Neural cell (in vitro differentiated cells): Measurements from ENCODE around the gene HAS3. TPM values are rescaled to one million over a fixed set of nuclear protein-coding genes. Genes with fewer than 3 reads are reported as not detected.

Experiments
- H2AFZ ChIP-seq: fragments of 200-600, 300-800 bp; sonication (generic), shearing (Covaris generic); 2 replicates; pipeline ENCODE4 v1.6.0; 2014; ENCODE audit warnings: low read depth, mild to moderate bottlenecking, antibody characterized with exemption, low read length, moderate library complexity
- H3F3A ChIP-seq: fragments of 200-600 bp; shearing (Covaris generic); 2 replicates; pipeline ENCODE4 v1.6.1; 2016; ENCODE audit warnings: mild to moderate bottlenecking, moderate library complexity, mixed read lengths, antibody characterized with exemption, low read length; ENCODE audit not compliant: insufficient read depth, poor library complexity, severe bottlenecking
- H3K27ac ChIP-seq: fragments of 200-600, 300-800 bp; sonication (generic), shearing (Covaris generic); 2 replicates; pipeline ENCODE4 v1.5.1; 2014; ENCODE audit warnings: mild to moderate bottlenecking, low read length, moderate library complexity
- H3K27me3 ChIP-seq: fragments of 300-800, 200-600 bp; sonication (generic), shearing (Covaris generic); 2 replicates; pipeline ENCODE4 v1.6.0; 2014; ENCODE audit warnings: mild to moderate bottlenecking, low read depth, low read length, moderate library complexity; ENCODE audit not compliant: insufficient read depth
- H3K36me3 ChIP-seq: fragments of 300-800, 200-600 bp; sonication (generic), shearing (Covaris generic); 2 replicates; pipeline ENCODE4 v1.5.1; 2014; ENCODE audit warnings: mild to moderate bottlenecking, antibody characterized with exemption, low read length, moderate library complexity; ENCODE audit not compliant: insufficient read depth
- H3K4me2 ChIP-seq: fragments of 300-800, 200-600 bp; sonication (generic), shearing (Covaris generic); 2 replicates; pipeline ENCODE4 v1.6.0; 2014; ENCODE audit warnings: mild to moderate bottlenecking, low read length
- H3K4me3 ChIP-seq: fragments of 300-800, 200-600 bp; sonication (generic), shearing (Covaris generic); 2 replicates; pipeline ENCODE4 v1.5.1; 2014; ENCODE audit warnings: mild to moderate bottlenecking, low read length, moderate library complexity
- H3K79me2 ChIP-seq: fragments of 200-600 bp; shearing (Covaris generic); replicated peaks from 2 replicates; pipeline ENCODE4 v1.6.0; 2014; ENCODE audit warnings: mild to moderate bottlenecking, low read length, moderate library complexity; ENCODE audit not compliant: insufficient read depth
- H3K9ac ChIP-seq: fragments of 300-800, 200-600 bp; sonication (generic), shearing (Covaris generic); 2 replicates; pipeline ENCODE4 v1.6.1; 2016; ENCODE audit warnings: mild to moderate bottlenecking, low read length, mixed read lengths
- H3K9me2 ChIP-seq: fragments of 200-600 bp; shearing (Covaris generic); 2 replicates; pipeline ENCODE4 v1.6.1; 2016; ENCODE audit warnings: mild to moderate bottlenecking, low read length, mixed read lengths; ENCODE audit not compliant: insufficient read depth
- H3K9me3 ChIP-seq: fragments of 200-600, 300-800 bp; sonication (generic), shearing (Covaris generic); 2 replicates; pipeline ENCODE4 v1.6.1; 2016; ENCODE audit warnings: mild to moderate bottlenecking, mixed run types, low read length, moderate library complexity, mixed read lengths
- H4K20me1 ChIP-seq: fragments of 200-600 bp; shearing (Covaris generic); 2 replicates; pipeline ENCODE4 v1.6.1; 2016; ENCODE audit warnings: mild to moderate bottlenecking, mixed run types; ENCODE audit not compliant: insufficient read depth
- CTCF ChIP-seq: fragments of 450-650 bp; IDR thresholded peaks from 2 replicates; pipeline ENCODE4 v1.5.1; 2014; ENCODE audit warnings: antibody characterized with exemption, mild to moderate bottlenecking, moderate library complexity; ENCODE audit not compliant: poor library complexity, severe bottlenecking
- EP300 ChIP-seq: fragments of 450-650 bp; conservative IDR thresholded peaks from 2 replicates; pipeline ENCODE4 v1.6.1; 2014; ENCODE audit warnings: antibody characterized with exemption, mild to moderate bottlenecking, moderate library complexity; ENCODE audit not compliant: poor library complexity, severe bottlenecking
- EZH2 ChIP-seq: fragments of 200-600, 300-800 bp; shearing (Covaris generic), sonication (generic); IDR thresholded peaks from 2 replicates; pipeline ENCODE4 v1.6.1; 2014; ENCODE audit warnings: antibody characterized with exemption, low read length, borderline replicate concordance, mild to moderate bottlenecking; ENCODE audit not compliant: insufficient read depth, poor library complexity, severe bottlenecking
- MXI1 ChIP-seq: fragments of 450-650 bp; conservative IDR thresholded peaks from 2 replicates; pipeline ENCODE4 v1.6.1; 2014; ENCODE audit warnings: antibody characterized with exemption, mild to moderate bottlenecking; ENCODE audit not compliant: poor library complexity, severe bottlenecking
- POLR2AphosphoS5 ChIP-seq: IDR thresholded peaks from 2 replicates; pipeline ENCODE4 v1.6.1; 2012
- RAD21 ChIP-seq: fragments of 450-650 bp; conservative IDR thresholded peaks from 2 replicates; pipeline ENCODE4 v1.6.1; 2014; ENCODE audit warnings: antibody characterized with exemption, mild to moderate bottlenecking, moderate library complexity
- SMC3 ChIP-seq: fragments of 450-650 bp; conservative IDR thresholded peaks from 2 replicates; pipeline ENCODE4 v1.6.1; 2014; ENCODE audit warnings: antibody characterized with exemption, mild to moderate bottlenecking, moderate library complexity; ENCODE audit not compliant: poor library complexity
- TAF1 ChIP-seq: IDR thresholded peaks from 2 replicates; pipeline ENCODE4 v1.6.1; 2012; ENCODE audit warnings: low read depth
- polyA plus RNA-seq: library from polyadenylated mRNA; depleted of rRNA; stranded (reverse); fragments of >200 nt; gene quantifications from 2 replicates; pipeline ENCODE4 v1.2.3, GENCODE V29; 2014
- TF ChIP-seq, protein P1 (sequence below): IDR thresholded peaks from 2 replicates; pipeline ENCODE4 v1.6.1; 2012; ENCODE audit warnings: borderline replicate concordance

HAS3 gene
- polyA plus RNA-seq, 1 donor from 2014 or later, result 12.5 TPM

- no peaks in the 10 kb centered on the region for H3K27me3 ChIP-seq
Measured at GRCh38 chr16:69089091-69089910, 16.2 kb upstream of the HAS3 start.

DNA sequence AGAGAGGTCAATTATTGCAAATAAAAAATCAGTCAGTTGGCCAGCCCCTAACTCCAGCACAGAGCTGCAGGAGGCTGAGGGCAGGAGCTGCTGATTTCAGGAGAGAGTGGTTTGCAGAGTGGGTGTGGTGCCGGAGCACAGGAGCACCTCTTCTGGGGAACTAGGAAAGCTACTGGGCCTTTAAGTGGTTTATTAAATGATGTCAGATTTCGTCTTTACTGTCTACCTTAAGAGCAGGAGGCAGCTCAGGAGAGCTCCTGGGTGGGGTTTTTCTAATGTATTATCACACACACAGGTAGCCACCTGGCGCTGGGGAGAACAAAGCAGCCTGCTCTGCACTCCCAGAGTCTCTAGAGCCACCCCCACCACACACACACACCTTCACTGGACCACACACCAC lies 11.5 kb upstream of the HAS3 start:
- H4K20me1 ChIP-seq, result no peaks in the 10 kb centered on the region
- no peaks in the 10 kb centered on the region for H3K27me3 ChIP-seq
- H3K9me2 ChIP-seq, result no peaks in the 10 kb centered on the region
- no peak overlapping the region for H3K27ac ChIP-seq
- H3K79me2 ChIP-seq, result no peaks in the 10 kb centered on the region
- no peak overlapping the region for H3K9ac ChIP-seq
- no peaks in the 10 kb centered on the region for H3K9me3 ChIP-seq
- H3K4me3 ChIP-seq, result no peak overlapping the region
- no peaks in the 10 kb centered on the region for H3F3A ChIP-seq
- no peak overlapping the region for H3K4me2 ChIP-seq
- no peak overlapping the region for H2AFZ ChIP-seq
- H3K36me3 ChIP-seq, result no peaks in the 10 kb centered on the region
- TF ChIP-seq, protein P1, sequence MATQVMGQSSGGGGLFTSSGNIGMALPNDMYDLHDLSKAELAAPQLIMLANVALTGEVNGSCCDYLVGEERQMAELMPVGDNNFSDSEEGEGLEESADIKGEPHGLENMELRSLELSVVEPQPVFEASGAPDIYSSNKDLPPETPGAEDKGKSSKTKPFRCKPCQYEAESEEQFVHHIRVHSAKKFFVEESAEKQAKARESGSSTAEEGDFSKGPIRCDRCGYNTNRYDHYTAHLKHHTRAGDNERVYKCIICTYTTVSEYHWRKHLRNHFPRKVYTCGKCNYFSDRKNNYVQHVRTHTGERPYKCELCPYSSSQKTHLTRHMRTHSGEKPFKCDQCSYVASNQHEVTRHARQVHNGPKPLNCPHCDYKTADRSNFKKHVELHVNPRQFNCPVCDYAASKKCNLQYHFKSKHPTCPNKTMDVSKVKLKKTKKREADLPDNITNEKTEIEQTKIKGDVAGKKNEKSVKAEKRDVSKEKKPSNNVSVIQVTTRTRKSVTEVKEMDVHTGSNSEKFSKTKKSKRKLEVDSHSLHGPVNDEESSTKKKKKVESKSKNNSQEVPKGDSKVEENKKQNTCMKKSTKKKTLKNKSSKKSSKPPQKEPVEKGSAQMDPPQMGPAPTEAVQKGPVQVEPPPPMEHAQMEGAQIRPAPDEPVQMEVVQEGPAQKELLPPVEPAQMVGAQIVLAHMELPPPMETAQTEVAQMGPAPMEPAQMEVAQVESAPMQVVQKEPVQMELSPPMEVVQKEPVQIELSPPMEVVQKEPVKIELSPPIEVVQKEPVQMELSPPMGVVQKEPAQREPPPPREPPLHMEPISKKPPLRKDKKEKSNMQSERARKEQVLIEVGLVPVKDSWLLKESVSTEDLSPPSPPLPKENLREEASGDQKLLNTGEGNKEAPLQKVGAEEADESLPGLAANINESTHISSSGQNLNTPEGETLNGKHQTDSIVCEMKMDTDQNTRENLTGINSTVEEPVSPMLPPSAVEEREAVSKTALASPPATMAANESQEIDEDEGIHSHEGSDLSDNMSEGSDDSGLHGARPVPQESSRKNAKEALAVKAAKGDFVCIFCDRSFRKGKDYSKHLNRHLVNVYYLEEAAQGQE, result no peak
- no peak for TF ChIP-seq EZH2
- no peak for TF ChIP-seq TAF1
- TF ChIP-seq EP300, result no peak
- TF ChIP-seq RAD21, result no peak
- TF ChIP-seq MXI1, result no peak
- TF ChIP-seq SMC3, result no peak
- no peak for TF ChIP-seq POLR2AphosphoS5

More at GRCh38 chr16:69089091-69089910, 16.2 kb upstream of the HAS3 start:
- Histone ChIP-seq H3K36me3 (no peaks in the 10 kb centered on the region), H3K9ac (peak overlapping the region; percentile 47), H3K4me2 (no peak overlapping the region), H3K9me3 (no peaks in the 10 kb centered on the region), H3K4me3 (peak overlapping the region; percentile 4), H4K20me1 (no peaks in the 10 kb centered on the region), H3F3A (no peaks in the 10 kb centered on the region), H3K79me2 (no peaks in the 10 kb centered on the region), H3K9me2 (no peaks in the 10 kb centered on the region), H3K27ac (peak overlapping the region; percentile 62), H2AFZ (peak overlapping the region; percentile 23)
- TF ChIP-seq EP300 (peak; percentile 21), CTCF (peak; percentile 33), MXI1 (peak; percentile 61), TAF1 (no peak), POLR2AphosphoS5 (peak; percentile 31), EZH2 (no peak), RAD21 (peak; percentile 37), SMC3 (peak; percentile 47)
- TF ChIP-seq, protein P1, result peak; percentile 27
